Body of pancreas (tissue), 4 donors: ENCODE data around the gene PCSK6.

Experiments used
- CTCF ChIP-seq, 7 experiments: fragments of 450-650 bp in 4 of 7; fragments of 200-600 bp in 3 of 7; sonication (generic) in 3 of 7; IDR thresholded peaks; one replicate each; pipeline ENCODE4 v1.5.1; 2016 to 2019; ENCODE audit warnings: antibody characterized with exemption in 7 of 7
- POLR2A ChIP-seq, 3 donors: fragments of 450-650 bp; IDR thresholded peaks; one replicate each; pipeline ENCODE4 v1.6.1; 2016; ENCODE audit warnings: antibody characterized with exemption in 3 of 3, mild to moderate bottlenecking in 2 of 3

DNA sequence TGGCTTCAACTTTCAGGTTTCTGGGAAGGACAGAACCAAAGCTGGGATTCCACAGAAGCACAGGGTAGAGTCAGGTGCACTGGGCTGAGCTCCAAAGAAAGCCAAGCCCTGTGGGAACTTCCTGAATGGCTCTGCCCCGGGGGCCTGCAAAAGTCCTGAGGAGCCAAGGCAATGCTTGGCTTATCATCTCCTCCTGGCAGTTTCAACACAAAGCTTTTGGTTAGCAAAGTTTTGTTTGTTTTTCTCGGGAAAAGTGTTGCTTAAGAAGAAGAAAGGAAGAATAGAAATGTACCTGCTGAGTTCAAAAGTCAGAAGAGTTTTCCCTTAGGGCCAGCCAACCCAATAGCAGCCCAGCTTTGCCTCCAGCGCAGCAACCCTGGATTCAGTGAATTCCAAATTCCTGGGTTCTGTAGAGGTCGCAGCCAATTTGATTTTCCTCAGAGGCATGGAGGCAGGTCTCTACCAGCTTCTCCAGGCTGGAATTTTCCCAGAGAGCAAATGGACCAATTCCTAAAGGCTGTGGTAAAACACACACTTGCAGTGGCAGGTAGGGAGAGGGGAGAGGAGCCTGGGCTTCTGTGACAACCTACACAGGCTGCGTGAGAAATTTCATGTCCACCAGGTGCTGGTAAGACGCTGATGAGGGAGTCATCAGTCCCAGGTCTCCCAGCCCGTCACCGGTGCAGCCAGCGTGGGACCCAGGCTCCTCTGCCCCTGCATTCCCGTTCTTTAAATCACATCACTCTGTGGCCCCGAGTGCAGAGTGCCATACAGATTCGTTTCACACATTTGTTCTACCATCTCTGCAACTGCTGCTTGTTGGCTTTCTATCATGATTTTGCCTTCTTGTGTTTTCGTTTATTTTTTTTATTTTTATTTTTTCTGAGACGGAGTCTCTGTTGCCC, 140.2 kb downstream of the PCSK6 start:
- TF ChIP-seq CTCF (IDR thresholded peaks at IDR 0.05) (no peak), POLR2A (IDR thresholded peaks at IDR 0.05) (no peak)
